HEK293 (cell line): Measurements from ENCODE around the gene HBEGF.

Experiments used
- CTCF ChIA-PET: fragments of 350-600 bp; formaldehyde crosslinking; extraction: SDS; loops from one replicate; lab custom pipeline; 2021; ENCODE audit warnings: antibody characterized with exemption; lab: Yijun Ruan, JAX
- POLR2A ChIA-PET: fragments of 300-600 bp; formaldehyde crosslinking; extraction: SDS; loops from one replicate; lab custom pipeline; 2020; ENCODE audit warnings: antibody characterized with exemption, inconsistent platforms; lab: Yijun Ruan, JAX
- H3K27ac ChIP-seq: fragments of 200-500 bp; sonication (Bioruptor generic); 2 replicates; pipeline ENCODE4 v1.5.1; 2014; ENCODE audit warnings: low read depth, low read length, control low read depth, inconsistent platforms; ENCODE audit errors: extremely low read depth
- H3K36me3 ChIP-seq, 2 experiments: fragments of 200-500 bp in 1 of 2; sonication (Bioruptor generic) in 1 of 2; 1 replicate in 1 of 2; 2 replicates in 1 of 2; pipeline ENCODE4 v1.5.1; 2014 to 2017; ENCODE audit warnings: inconsistent platforms in 2 of 2, low read length in 2 of 2; ENCODE audit not compliant: control insufficient read depth in 2 of 2, insufficient read depth in 1 of 2
- H3K4me1 ChIP-seq: fragments of 200-500 bp; sonication (Bioruptor generic); 2 replicates; pipeline ENCODE4 v1.5.1; 2014; ENCODE audit warnings: mild to moderate bottlenecking, low read length, inconsistent platforms; ENCODE audit not compliant: control insufficient read depth, insufficient read depth
- H3K4me3 ChIP-seq: 2 replicates; pipeline ENCODE4 v1.5.1; 2011; ENCODE audit warnings: low read depth, mild to moderate bottlenecking, control low read depth, low read length, moderate library complexity
- H3K9me3 ChIP-seq: fragments of 200-500 bp; sonication (Bioruptor generic); 2 replicates; pipeline ENCODE4 v1.5.1; 2014; ENCODE audit warnings: low read depth, low read length, inconsistent platforms; ENCODE audit not compliant: control insufficient read depth, insufficient read depth
- AEBP2 ChIP-seq: fragments of 450-650 bp; formaldehyde crosslinking; IDR thresholded peaks from 2 replicates; pipeline ENCODE4 v1.5.1; 2016; ENCODE audit warnings: missing biosample characterization, missing genetic modification characterization, borderline replicate concordance
- BCL11A ChIP-seq: fragments of 450-650 bp; formaldehyde crosslinking; IDR thresholded peaks from 2 replicates; pipeline ENCODE4 v1.5.1; 2016; ENCODE audit warnings: low read depth, missing biosample characterization, missing genetic modification characterization
- IKZF3 ChIP-seq: fragments of 450-650 bp; IDR thresholded peaks from 2 replicates; pipeline ENCODE4 v1.5.0; 2018; ENCODE audit warnings: missing biosample characterization, mild to moderate bottlenecking, missing genetic modification characterization, moderate library complexity
- KLF10 ChIP-seq: fragments of 450-650 bp; IDR thresholded peaks from 2 replicates; pipeline ENCODE4 v1.5.1; 2018; ENCODE audit warnings: missing biosample characterization, mild to moderate bottlenecking, missing genetic modification characterization
- OSR2 ChIP-seq: fragments of 450-650 bp; formaldehyde crosslinking; IDR thresholded peaks from 2 replicates; pipeline ENCODE4 v1.5.1; 2016; ENCODE audit warnings: missing biosample characterization, missing genetic modification characterization
- SP2 ChIP-seq: fragments of 450-650 bp; formaldehyde crosslinking; IDR thresholded peaks from 2 replicates; pipeline ENCODE4 v1.5.1; 2016; ENCODE audit warnings: missing biosample characterization, missing genetic modification characterization
- ZNF148 ChIP-seq: fragments of 450-650 bp; formaldehyde crosslinking; IDR thresholded peaks from 2 replicates; pipeline ENCODE4 v1.5.0; 2017; ENCODE audit warnings: missing biosample characterization, missing genetic modification characterization, borderline replicate concordance
- ZNF174 ChIP-seq: fragments of 450-650 bp; formaldehyde crosslinking; IDR thresholded peaks from 2 replicates; pipeline ENCODE4 v1.5.0; 2017; ENCODE audit warnings: missing biosample characterization, mild to moderate bottlenecking, missing genetic modification characterization
- ZNF214 ChIP-seq: fragments of 450-650 bp; formaldehyde crosslinking; IDR thresholded peaks from 2 replicates; pipeline ENCODE4 v1.5.1; 2017; ENCODE audit warnings: missing biosample characterization, mild to moderate bottlenecking, missing genetic modification characterization, borderline replicate concordance
- ZNF302 ChIP-seq: fragments of 450-650 bp; formaldehyde crosslinking; IDR thresholded peaks from 2 replicates; pipeline ENCODE4 v1.5.1; 2016; ENCODE audit warnings: missing biosample characterization, missing genetic modification characterization, low read depth
- ZNF398 ChIP-seq: fragments of 450-650 bp; formaldehyde crosslinking; IDR thresholded peaks from 2 replicates; pipeline ENCODE4 v1.5.1; 2017; ENCODE audit warnings: missing biosample characterization, missing genetic modification characterization
- ZNF626 ChIP-seq: fragments of 450-650 bp; sonication (Bioruptor Pico); formaldehyde crosslinking; IDR thresholded peaks from 2 replicates; pipeline ENCODE4 v1.5.1; 2018; ENCODE audit warnings: missing biosample characterization, missing genetic modification characterization, inconsistent platforms
- ZNF677 ChIP-seq: fragments of 450-650 bp; IDR thresholded peaks from 2 replicates; pipeline ENCODE4 v1.5.0; 2018; ENCODE audit warnings: missing biosample characterization, mild to moderate bottlenecking, missing genetic modification characterization, moderate library complexity
- ZSCAN30 ChIP-seq: fragments of 450-650 bp; IDR thresholded peaks from 2 replicates; pipeline ENCODE4 v1.5.1; 2018; ENCODE audit warnings: missing biosample characterization, mild to moderate bottlenecking, missing genetic modification characterization, moderate library complexity

Gene HBEGF

GRCh38 chr5:140391312-140391711 is 44.9 kb upstream of the HBEGF start:
- TF ChIP-seq SP2 (no peak), ZNF398 (tag by site-specific recombination) (no peak), ZNF214 (tag by site-specific recombination) (no peak), ZNF626 (tag by site-specific recombination) (no peak), ZNF148 (tag by site-specific recombination) (no peak), ZNF677 (tag by site-specific recombination) (no peak)
- no peak overlapping the region for H3K27ac ChIP-seq
- no peaks in the 10 kb centered on the region for H3K36me3 ChIP-seq
- H3K4me3 ChIP-seq = no peak overlapping the region
- ChIA-PET POLR2A (no interaction called here), CTCF (interaction anchor here (2.2 kb wide), 1 partner anchor 18 kb away, joined by 9 read pairs; no protein-coding TSS in a partner anchor)
- no peaks in the 10 kb centered on the region for H3K4me1 ChIP-seq
- no peaks in the 10 kb centered on the region for H3K9me3 ChIP-seq

- CTCF ChIA-PET = interaction anchor here (0.6 to 1.8 kb wide), 6 partner anchors 8 to 459 kb away, joined by 3 to 9 read pairs (median 3); partner anchors contain the start of gene SLC4A9
- H3K27ac ChIP-seq = no peak overlapping the region
- TF ChIP-seq OSR2 (tag by site-specific recombination) (peak; percentile 18; the same call in 1 of the 2 replicates), ZNF174 (no peak)
- no peaks in the 10 kb centered on the region for H3K4me1 ChIP-seq
- no peaks in the 10 kb centered on the region for H3K36me3 ChIP-seq
- no peaks in the 10 kb centered on the region for H3K9me3 ChIP-seq
- H3K4me3 ChIP-seq = no peak overlapping the region
- POLR2A ChIA-PET = interaction anchor here (1.2 kb wide), 1 partner anchor 14 kb away, joined by 3 read pairs; the partner anchor contains the start of gene ANKHD1
These were observed 41.6 kb upstream of the HBEGF start for GRCh38 chr5:140388052-140388451.

GRCh38 chr5:140383300-140383699 is 36.9 kb upstream of the HBEGF start:
- TF ChIP-seq AEBP2 (tag by site-specific recombination) = no peak
- TF ChIP-seq BCL11A (tag by site-specific recombination) = no peak
- no peak for TF ChIP-seq ZSCAN30 (tag by site-specific recombination)
- TF ChIP-seq IKZF3 (tag by site-specific recombination) = no peak
- no peak for TF ChIP-seq ZNF302 (tag by site-specific recombination)
- TF ChIP-seq KLF10 (tag by site-specific recombination) = no peak

More at GRCh38 chr5:140383300-140383699, 36.9 kb upstream of the HBEGF start:
- ChIA-PET CTCF (interaction anchor here (0.5 to 1.2 kb wide), 2 partner anchors 13 to 17 kb away, joined by 3 to 5 read pairs; no protein-coding TSS in a partner anchor), POLR2A (no interaction called here)
- H3K36me3 ChIP-seq = no peaks in the 10 kb centered on the region
- no peaks in the 10 kb centered on the region for H3K4me1 ChIP-seq
- H3K9me3 ChIP-seq = no peaks in the 10 kb centered on the region
- no peak overlapping the region for H3K4me3 ChIP-seq
- no peak overlapping the region for H3K27ac ChIP-seq
